ENCODE measurements around the gene TBC1D22A.

DNA sequence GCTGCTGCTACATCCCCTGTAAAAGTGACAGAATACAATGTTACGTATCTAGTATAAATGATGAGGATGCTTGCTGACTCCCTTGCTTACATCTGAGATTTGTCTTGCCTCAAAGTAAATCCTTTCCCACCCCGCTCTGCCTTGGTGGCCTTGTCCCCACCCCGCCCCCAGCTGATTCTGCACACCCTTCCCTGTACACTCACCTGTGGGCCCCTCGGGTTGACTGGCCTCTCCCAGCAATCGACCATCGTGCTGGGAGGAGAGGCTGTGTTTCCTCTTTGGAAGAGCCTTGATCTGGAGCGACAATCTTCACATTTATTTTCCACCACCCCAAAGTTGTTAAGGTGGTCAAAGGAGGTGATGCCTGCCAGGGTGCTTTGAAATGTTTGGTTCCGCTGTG lies 249.4 kb downstream of the TBC1D22A start:
- TF ChIP-seq, protein P1, sequence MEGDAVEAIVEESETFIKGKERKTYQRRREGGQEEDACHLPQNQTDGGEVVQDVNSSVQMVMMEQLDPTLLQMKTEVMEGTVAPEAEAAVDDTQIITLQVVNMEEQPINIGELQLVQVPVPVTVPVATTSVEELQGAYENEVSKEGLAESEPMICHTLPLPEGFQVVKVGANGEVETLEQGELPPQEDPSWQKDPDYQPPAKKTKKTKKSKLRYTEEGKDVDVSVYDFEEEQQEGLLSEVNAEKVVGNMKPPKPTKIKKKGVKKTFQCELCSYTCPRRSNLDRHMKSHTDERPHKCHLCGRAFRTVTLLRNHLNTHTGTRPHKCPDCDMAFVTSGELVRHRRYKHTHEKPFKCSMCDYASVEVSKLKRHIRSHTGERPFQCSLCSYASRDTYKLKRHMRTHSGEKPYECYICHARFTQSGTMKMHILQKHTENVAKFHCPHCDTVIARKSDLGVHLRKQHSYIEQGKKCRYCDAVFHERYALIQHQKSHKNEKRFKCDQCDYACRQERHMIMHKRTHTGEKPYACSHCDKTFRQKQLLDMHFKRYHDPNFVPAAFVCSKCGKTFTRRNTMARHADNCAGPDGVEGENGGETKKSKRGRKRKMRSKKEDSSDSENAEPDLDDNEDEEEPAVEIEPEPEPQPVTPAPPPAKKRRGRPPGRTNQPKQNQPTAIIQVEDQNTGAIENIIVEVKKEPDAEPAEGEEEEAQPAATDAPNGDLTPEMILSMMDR (IDR thresholded peaks at IDR 0.05; ENCODE audit: poor library complexity) = no peak
- TF ChIP-seq EZH2 (IDR thresholded peaks at IDR 0.05; ENCODE audit: borderline replicate concordance) = no peak
